CD1c-positive myeloid dendritic cell (primary cell): ENCODE results near the gene SRSF2.
"Not testable (repeated sequence)": the region's sequence is repeated elsewhere in the genome, so short reads cannot be mapped to it uniquely, and the experiment has no call there.

Source experiments
- DNase-seq: peaks from one replicate; pipeline ENCODE4 v3.0.0-alpha.2; 2016; ENCODE audit errors: extremely low spot score

The SRSF2 gene

GRCh38 chr17:76720941-76721340, 16.2 kb downstream of the SRSF2 start:
- no peak for DNase-seq

DNA sequence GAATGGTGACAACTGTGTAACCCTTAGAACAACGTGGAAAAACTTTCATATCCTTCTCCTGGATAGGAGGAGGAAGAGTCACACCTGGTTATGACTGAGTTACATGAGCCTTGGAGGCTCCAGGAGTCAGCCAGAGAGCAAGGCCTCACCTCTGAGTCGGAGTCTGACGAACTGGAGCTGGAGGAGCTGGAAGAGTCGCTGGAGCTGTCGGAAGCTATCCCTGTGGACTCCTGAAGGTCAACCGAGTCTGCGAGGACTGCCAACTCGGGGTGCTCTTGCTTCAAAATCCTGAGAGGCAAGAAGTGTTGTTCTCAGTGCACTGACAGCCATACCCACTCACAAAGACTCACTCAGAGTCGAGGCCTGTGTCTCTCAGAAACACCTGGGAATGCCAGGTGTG, 16.9 kb downstream of the SRSF2 start:
- DNase-seq, result no peak

GRCh38 chr17:76718516-76718915, 18.6 kb downstream of the SRSF2 start:
- no peak for DNase-seq

DNA sequence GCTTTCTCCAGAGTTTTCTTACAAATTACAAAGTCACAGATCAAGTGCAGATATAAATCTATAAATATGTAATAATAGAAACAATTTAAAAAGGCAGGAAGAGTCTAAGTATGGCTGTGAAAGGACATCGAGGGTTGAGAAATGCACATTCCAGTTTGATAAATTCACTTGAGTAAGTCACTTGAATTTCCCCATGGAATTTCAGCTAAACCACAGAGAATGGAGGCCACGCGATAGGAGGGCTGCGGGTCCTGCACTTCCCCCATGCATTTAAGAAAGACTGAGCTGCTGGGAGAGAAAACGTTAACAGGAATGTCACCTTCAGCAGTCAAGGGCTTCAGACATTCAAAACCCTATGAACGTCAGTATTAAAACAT, 20.3 kb downstream of the SRSF2 start:
- no peak for DNase-seq

DNA sequence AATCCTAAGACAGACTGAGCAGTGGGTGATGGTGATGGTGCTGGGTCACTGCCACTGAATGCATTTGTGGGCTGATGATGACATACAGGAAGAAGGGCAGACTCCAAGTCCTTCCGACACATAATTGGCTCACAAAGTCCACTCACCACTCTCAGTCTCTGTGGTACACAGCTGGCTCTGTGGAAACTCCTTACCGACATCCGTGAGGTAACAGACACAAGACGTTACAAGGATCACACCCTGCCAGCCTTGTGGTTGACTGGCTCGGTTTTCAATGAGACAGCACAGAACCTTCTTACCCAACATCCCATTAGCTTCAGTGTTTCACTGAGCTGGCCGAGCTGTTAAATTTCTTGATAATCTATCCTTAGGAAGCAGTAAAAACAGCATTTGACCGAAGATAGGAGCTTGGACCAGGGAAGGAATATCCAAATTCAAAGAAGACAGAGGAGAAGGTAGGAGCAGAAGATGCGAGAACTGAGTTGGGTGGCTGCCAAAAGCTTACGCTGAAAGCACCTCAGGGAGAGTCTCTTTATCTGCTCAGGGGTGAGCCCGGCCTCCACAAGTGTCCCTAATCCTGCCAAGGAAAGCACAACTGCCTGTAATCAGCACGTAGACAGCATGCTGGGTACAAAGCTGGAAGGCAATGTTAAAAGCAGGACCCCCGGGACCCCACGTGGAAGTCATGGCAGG, 20.8 kb downstream of the SRSF2 start:
- DNase-seq, result peak; percentile 84

GRCh38 chr17:76715496-76715830, 21.7 kb downstream of the SRSF2 start:
- DNase-seq, result no peak

DNA sequence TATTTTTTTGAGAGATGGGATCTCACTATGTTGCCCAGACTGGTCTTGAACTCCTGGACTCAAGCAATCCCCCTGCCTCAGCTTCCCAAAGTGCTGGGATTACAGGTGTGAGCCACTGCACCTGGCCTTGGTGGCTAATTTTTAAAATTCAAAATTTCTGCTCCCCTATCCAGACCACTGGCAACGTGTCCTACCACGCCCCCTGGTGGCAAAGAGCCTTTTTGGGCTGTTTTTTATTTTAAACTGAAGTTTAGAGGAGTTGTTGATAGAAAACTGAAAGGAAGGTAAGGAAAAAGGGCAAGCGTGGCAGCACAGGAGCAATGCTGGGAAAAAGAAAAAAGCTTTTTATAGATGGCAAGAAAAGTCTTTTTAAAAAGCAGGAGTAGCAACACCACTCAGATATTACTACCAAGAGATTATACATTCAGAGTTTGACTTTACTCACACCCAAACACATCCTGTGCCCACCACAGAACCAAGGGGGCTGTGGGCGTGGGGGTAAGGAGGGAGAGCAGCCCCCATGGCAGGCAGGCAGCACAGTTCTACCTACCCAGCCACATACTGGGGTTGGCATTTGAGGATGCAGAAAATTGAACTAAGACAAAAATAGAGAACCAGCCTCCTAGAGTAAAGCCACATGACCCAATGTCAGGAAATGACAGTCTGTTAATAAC, 22.2 kb downstream of the SRSF2 start:
- peak; percentile 73 for DNase-seq

DNA sequence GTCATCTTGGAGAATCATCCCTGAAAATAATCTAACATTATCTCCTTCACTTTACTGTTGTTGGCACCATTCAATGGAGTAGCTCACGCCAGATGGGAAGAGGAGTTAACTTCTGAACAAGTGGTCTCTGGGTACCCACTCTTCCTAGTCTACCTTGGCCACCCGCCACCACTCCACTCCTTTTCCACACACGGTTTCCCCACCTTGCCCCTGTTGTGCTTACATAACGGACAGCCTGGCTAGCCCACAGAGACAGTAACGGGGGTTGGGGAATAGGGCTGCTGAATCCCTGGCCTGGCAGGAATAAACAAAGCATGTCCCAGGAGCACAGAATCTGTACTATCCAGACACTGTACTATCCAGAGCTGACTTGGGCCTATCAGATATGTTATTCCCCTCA, 22.8 kb downstream of the SRSF2 start:
- DNase-seq, result no peak

DNA sequence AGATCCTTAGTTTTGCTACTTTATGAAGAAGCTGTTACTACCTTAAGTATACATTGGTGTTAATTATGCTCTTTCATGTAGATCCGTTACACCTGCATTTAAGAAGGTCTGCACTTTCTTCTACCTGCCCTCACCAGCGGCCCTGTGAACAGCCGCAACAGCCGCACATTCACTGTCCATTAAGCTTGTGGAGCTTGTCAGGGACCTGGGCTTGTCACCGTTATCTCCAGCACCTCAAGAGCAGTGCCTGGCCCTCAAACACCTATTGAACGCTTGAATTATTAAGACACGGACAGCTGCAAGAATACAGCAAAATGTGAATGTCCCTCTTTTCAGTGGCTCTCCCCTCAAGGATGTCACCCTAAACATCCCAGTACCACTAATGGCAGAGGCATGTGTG, 23.4 kb downstream of the SRSF2 start:
- DNase-seq, result no peak

DNA sequence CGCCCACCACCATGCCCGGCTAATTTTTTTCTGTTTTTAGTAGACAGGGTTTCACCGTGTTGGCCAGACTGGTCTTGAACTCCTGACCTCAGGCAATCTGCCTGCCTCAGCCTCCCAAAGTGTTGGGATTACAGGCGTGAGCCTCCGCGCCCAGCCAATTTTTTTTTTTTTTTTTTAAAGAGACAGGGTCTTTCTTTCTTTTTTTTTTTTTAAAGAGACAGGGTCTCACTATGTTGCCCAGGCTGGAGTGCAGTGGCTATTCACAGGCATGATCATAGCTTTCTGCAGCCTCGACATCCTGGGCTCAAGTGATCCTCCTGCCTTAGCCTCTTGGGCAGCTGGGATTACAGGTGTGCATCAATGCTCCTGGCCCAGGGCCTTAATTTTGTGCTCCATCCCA, 24.8 kb downstream of the SRSF2 start:
- DNase-seq, result not testable (repeated sequence)

- DNase-seq, result peak; percentile 58
Measured at GRCh38 chr17:76710863-76711611, 26.1 kb downstream of the SRSF2 start, which contains the start of gene MXRA7. TSS of gene MXRA7 (minus strand) at chr17:76710965. CDS start at chr17:76710946, 19 bp downstream.

- not testable (repeated sequence) for DNase-seq
Measured at GRCh38 chr17:76709951-76710862, 26.9 kb downstream of the SRSF2 start.

- no peak for DNase-seq
Measured at GRCh38 chr17:76709077-76709950, 27.8 kb downstream of the SRSF2 start.

DNA sequence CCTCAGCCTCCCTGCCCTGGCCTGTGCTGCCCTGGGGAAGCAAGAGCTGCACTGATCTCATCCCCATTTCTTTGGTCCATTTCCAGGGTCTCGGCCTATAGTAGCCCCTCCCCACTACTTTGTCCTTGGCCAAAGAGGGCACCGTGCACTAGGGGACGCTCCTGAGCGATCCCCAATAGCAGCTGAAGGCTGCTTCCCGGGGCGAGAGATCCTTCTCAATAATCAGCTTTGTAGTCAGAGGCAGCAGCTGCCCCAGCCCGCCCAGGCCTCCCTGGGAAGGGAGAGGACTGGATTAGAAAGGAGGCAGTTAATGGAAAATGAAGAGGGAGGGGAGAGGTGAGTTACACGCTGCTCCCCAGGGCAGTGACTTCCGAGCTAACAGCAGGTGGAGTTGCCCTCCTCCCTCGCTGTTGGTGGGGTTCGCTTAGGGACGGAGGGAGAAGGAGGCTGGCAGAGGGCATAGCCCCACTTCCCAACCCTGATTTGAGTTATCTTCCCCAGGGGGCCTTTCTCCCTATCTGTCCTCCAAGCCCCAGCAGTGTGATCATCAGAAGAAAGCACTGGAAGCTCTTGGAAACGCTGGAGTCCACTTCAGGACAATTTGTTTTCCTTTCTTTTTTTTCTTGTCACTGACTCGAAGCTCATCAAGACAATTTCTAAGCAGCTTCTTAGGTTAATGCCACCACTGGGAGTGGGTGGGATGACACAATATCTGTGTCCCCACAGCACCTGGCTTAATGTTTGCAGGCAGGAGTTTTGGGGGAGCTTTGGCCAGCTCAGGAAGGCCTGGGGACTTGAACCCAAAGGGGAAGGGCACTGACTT, 28.9 kb downstream of the SRSF2 start:
- no peak for DNase-seq

DNA sequence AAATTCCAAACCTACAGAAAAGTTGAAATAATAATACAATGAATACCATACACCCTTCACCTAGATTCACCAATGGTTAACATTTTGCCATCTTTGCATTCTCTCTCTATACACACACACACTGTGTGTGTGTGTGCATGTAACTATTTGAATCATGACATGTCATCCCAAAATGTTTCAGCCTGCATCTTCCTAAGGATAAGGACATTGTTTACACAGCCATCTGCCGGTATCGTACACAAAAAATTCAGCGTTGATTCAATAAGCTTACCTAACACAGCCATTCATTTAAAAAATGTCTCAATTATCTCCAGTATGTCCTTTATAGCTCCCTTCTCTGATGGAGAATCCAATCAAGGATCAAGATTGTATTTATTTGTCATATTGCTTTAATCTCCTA, 30.3 kb downstream of the SRSF2 start:
- DNase-seq, result no peak

DNA sequence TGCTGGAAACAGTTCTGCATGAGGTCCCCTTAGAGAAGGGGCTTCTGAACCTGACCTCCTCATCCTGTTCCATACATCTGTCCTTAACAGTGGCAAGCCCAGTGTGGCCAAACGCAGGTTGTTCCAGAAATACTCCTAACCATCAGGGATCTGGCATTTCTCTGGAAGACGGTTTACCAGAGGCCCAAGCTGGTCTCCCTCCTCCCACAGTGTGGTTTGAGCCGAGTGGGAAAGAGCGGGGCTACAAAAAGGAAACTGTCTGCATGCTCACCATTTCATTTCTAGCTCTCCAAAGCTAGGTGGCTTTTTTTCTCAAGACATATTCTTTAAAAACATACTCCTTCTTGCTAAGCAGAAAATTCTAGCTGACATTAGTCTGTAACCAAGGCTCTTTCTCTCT, 32.3 kb downstream of the SRSF2 start:
- no peak for DNase-seq

DNA sequence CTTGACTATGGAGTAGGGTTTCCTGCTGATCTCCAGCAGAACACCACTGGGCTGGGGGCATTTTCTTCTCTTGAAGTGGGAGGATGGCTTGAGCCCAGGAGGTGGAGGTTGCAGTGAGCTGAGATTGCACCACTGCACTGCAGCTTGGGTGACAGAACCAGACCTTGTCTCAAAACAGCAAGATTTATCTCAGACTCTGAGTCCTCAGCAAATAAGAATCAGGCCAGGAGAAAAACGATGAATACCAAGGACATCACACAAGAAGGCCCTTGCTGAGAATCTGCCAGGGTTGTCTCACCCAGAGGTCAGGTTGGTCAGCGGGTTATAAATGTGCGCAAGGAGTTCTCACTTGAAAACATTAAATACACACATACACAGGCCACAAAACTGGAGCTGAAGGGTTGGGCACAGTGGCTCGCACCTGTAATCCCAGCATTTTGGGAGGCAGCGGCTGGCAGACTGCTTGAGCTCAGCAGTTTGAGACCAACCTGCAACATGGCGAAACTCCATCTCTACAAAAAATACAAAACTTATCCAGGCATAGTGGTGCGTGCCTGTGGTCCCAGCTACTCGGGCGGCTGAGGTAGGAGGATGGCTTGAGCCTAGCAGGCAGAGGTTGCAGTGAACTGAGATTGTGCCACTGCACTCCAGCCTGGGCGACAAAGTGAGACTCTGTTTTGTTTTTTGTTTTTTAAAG, 34.0 kb downstream of the SRSF2 start:
- no peak for DNase-seq

DNA sequence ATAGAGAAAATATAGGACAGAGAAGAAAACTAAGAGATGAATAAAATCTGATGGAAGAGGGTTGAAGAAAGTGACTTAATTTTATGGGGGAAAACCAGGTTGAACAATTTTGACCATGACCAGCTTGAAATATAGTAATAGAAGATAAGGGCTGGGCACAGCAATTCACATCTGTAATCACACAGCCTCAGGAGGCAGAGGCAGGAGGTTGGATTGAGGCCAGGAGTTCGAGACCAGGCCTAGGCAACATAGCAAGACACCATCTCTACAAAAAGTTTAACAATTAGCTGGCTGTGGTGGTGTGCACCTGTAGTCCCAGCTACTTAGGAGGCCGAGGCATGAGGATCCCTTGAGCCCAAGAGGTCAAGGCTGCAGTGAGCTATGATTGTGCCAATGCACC, 35.1 kb downstream of the SRSF2 start:
- no peak for DNase-seq

DNA sequence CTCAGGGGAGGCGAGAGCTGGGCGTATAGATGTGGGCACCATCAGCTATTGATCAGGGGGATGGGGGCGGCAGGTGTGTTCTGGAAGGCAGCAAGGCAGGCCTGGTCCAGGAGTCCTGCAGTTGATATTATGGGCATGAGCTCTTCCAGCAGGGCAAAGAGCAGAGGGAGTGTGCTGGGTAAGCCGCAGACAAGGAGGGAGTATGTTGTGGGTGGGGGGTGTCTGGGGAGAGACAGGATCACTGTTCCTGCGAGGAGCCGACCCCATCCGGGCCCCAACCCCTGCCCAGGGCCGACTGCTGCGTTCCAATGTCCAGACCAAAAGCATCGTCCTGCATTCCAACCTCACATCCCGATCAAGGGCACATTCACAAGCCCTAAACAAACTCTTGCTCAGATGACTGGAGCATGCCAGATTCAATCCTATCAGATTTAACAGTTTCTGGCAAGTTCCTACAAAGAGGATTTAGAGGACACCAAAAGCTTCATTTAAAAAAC, 35.6 kb downstream of the SRSF2 start:
- no peak for DNase-seq
